Stimulated activated CD8-positive, alpha-beta memory T cell treated with anti-CD3 and anti-CD28 coated beads, Interleukin-15, amount 100 ng/mL, for 1 hour (primary cell): Measurements from ENCODE around the gene NPHP4.
"Not testable (repeated sequence)": the region's sequence is repeated elsewhere in the genome, so short reads cannot be mapped to it uniquely, and the experiment has no call there.

ENCODE experiments used
- DNase-seq: peaks from one replicate; pipeline ENCODE4 v3.0.0-alpha.2; 2020; ENCODE audit warnings: low read depth

Gene NPHP4

DNA sequence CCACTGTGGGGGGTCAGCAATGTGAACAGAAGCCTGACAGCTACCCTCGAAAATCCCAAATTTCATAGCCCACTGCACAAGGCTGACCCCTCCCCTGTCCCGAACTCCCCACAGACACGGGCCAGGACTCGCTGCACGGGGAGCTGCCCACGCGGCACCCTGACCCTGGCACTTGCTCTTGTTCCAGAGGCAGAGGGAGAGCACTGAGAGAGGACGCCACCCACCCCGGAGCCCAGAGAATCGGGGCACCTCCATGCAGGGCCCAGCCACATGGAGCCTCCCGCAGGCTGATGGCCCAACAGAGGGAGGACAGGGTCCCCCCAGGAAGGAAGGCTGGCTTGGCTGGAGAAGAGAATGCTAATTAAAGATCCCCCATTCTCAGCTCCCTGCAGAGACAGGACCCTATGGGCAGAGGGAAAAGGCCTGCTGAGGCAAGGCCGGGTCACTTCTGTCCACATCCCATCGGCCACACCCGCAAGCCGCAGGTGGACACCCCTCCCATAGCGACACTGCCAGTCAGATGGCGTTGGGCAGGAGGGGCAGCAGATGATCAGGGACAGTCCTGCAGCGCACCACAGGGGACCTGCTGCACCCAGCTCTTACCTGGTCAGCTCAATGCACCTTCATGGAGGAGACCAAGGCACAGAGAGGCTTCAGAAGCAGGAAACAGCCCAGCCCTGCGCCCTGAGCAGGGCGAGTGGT, 136.9 kb downstream of the NPHP4 start:
- DNase-seq, result no peak

DNA sequence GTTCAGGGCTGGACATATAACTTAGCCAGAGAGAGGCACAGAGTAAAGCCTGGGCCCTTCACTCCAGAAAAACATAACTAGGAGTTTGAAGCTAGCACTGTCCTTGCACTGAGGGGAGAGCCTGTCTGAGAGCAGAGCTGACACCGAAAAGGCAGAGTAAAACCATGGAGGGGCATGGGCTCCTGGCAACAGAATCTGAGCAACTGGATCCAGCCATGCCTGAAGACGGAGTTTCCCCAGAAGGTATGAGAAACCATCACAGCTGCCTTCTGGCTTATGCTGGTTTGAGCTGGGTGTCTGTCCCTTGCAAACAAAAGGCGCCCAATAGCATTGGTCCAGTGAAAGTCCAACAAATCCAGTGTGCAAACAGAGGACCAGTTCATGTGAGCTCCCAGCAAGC, 137.5 kb downstream of the NPHP4 start:
- DNase-seq, result no peak

DNA sequence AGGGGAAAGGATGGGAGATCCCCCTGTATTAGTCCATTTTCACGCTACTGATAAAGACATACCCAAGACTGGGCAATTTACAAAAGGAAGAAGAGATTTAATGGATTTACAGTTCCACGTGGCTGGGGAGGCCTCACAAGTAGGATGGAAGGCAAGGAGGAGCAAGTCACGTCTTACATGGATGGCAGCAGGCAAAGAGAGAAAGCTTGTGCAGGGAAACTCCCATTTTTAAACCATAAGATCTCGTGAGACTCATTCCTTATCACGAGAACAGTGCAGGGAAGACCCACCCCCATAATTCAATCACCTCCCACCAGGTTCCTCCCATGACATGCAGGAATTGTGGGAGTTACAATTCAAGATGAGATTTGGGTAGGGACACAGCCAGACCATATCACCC, 138.4 kb downstream of the NPHP4 start:
- DNase-seq, result not testable (repeated sequence)

DNA sequence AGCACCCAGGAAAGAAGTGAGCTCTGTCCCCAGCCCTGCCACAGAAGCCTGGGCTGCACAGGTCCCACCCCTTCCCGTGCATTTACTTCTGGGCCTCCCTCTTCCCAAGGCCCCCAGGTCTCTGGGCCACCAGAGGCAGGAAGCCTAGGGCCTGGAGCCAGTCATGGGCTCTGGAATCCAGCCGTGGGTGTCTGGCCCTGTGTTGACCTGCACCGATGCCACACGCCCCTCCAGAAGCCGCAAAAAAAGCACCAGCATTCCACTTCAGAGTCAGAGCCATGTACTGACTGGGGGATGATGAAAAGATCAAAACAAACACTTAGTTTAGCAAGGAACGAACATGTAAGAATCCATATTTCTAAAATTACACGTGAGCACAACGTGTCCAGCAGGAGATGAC, 141.7 kb downstream of the NPHP4 start:
- DNase-seq, result no peak

DNA sequence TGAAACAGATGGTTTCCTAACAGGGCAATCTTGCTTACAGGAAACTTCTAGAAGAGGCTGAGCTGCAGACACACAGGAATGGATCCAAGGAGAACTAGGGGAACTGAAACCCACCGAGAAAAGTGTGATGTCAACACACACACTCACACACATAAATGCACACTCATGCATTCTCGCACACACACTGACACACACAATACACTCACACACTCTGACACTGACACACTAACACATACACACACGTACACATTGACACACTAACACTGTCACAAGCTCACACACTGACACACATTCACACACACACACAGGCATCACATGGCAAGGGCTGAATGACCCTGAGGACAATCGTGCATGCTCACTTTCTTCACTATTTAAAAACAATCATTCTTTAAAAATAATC, 142.7 kb downstream of the NPHP4 start:
- no peak for DNase-seq

DNA sequence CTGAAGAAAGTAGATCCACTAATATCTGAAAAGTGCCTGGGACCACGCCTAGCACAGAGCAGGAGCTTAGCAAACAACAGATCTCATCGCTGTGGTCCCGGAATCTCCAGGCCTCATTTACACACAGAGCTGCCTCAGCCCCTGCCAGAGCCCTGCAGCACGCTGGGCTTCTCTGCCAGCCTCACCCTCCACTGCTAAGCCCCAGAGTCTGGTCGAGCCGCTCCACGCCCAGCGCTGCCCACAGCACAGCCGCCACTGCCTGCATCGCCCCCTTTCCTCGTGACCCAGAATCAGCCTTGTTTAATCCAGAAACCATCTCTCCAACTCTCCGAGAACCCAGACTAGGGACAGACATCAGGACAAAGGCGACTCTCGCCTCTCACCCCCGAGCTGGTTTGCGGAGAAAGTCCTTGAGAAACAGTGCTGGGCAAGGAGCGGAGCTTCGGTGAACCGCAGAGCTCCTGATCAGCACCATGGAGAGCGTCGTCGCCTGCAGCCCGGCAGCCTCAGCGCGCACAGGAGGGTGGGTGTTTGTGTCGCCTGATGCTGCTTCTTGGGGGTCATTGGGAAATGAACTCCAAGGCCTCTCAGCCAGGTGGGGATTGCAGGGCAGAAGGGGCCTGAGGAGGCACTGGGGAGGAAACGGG, 145.1 kb downstream of the NPHP4 start:
- no peak for DNase-seq

DNA sequence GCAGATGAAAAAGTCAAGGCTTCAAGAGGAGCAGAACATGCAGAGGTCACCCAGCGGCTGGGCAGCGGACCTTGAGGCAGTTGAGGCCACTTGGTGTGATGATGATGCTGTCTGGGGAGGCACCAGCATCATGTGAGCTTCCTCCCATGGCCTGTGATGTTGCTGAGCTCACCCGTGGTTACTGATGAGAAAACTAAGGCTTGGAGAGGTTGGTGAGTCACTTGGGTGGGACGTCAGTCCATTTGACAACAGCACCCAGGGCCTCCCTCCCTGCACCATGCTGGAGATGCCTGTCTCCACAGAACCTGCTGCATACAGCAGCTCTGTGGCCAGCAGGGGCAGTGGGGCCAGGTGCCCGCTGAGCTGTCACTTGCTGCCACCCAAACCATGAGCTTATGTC, 146.8 kb downstream of the NPHP4 start:
- DNase-seq, result no peak

DNA sequence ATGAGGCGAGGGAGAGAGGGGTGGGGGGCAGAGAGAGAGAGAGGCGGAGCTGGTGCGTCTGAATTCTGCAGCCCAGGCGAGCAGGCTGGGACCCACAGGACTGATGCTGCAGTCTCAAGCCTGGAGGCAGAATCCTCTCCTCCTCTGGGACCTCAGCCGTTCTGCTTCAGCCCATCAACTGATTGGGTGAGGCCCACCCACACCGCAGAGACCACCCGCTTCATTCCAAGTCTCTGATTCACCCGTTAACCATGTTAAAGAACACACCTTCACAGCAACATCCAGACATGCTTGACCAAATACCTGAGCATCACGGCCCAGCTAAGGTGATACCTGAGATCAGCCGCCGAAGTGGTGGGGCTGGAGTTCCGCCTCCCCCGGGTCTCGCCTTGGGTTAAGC, 147.8 kb downstream of the NPHP4 start:
- DNase-seq, result no peak

DNA sequence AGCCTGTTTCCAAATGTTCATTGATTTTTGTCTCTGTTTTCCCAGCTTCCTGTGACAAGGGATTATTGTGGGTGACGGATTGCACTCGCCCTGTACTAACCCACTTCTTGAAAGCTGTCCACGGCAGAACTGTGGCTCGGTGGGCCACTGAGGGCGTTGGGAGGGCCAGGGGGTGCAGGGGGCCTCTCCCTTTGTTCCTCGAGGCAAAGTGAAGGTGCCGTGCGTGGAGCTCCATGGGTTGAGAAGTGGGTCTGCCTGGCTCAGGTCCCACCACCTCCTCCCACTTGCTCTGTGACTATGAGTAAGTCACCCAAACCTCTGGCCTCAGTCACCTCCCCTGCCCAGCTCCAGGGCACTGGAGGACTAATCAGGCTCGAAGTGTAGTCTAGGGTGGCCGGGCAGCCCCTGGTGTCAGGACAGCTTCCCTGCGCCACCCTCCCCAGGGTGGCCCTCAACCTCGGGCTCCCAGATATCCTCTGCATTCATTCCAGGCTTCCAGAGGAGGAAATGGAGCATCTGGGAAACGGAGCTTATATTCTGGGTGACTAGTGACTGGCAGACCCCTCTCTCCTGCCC, 148.6 kb downstream of the NPHP4 start:
- DNase-seq, result no peak

DNA sequence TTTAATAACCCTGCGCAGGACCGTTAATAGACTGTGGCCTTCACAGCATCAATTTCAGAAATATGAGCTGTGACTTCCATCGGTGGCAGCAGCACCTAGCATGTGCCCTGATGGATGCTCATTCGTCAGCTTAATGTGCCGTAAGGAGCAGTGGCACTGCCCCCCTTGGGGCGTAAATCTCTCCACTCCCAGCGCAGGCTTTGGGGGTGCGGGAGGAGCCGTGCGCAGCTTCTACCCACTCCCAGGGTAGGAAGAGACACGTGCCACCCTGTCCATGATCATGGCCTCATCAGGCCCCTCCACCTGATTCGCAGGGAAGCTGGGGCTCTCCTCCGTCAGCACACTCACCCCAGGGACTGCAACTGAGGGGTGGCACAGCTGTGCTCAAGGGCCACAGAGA, 149.5 kb downstream of the NPHP4 start:
- DNase-seq, result no peak

DNA sequence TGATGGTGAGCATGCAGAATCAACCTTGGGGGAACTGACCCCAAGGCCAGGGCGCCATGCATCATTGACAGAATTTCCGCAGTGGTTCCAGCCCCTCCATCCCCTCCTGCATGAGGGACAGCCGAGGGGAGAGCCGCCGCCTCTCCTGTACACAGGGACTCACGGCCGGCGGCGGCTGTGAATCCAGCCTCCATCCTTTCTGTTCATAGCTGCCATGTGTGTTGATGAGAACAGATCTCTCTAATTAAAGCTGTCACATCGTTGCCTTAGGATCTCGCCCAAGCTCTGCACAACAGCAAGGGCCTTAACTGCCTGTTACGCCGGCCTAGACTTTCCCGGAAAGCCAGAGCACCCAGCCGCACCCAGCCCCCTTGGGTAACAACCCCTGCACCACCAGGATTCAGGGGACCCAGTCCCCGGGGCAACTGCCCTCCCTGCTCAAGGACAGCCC, 151.6 kb downstream of the NPHP4 start:
- no peak for DNase-seq

DNA sequence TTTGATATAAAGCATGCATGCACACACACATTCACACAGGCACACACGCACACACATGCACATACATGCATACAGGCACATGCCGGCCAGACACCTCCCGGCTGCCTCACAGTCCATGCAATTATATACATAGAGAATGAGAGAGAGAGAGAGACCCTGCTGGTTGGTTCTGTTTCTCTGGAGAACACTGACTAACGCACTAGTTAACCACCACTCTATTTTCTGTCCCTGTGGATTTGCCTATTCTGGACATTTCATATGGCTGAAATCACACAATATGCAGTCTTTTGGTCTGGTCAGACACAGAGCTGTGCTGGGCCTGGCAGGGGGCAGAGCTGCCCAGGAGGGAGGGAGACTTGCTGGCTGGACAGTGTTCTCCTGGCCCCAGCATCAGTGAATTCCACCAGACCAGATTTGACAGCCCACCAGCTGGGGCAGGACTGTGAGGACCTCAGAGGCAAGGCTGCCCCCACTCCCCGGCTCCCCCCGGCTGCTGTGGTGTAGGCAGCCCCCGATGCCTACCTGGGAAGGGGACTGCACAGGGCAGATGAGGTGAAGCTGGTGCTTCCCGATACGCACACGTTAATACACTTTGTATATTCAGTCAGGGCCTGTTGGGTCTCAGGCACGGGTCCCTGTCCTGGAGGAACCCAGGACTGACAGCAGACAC, 152.2 kb downstream of the NPHP4 start:
- no peak for DNase-seq

DNA sequence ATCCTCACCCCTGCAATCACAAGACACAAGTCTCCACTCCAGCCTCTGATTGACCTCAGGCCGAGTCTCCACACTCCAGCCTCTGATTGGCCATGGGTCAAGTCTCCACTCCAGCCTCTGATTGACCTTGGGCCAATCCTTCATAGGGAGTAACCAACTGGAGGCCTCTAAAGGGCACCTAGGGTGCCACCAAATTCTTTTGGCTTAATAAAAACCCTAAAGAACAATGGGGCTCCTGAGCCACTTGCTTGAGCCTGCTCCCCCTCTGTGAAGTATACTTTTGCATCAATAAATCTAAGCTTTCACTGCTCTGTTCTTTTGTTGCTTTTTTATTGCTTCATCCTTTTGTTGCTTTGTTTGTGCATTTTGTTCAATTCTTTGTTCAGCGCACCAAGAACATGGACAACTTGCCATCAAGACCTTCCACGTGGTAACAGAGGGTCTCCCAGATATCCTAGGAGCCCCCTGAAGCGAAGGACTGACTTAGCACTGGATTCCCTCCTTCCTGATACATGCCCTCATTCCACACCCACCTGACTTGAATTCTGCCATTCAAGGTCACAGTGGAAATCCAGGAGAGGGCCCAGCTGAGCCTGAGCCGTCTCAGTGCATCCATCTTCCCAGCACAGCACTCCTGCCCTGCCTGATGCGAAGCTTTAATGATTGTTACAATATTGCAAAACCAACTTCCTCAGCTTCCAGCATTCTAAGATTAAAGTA, 152.9 kb downstream of the NPHP4 start:
- no peak for DNase-seq

DNA sequence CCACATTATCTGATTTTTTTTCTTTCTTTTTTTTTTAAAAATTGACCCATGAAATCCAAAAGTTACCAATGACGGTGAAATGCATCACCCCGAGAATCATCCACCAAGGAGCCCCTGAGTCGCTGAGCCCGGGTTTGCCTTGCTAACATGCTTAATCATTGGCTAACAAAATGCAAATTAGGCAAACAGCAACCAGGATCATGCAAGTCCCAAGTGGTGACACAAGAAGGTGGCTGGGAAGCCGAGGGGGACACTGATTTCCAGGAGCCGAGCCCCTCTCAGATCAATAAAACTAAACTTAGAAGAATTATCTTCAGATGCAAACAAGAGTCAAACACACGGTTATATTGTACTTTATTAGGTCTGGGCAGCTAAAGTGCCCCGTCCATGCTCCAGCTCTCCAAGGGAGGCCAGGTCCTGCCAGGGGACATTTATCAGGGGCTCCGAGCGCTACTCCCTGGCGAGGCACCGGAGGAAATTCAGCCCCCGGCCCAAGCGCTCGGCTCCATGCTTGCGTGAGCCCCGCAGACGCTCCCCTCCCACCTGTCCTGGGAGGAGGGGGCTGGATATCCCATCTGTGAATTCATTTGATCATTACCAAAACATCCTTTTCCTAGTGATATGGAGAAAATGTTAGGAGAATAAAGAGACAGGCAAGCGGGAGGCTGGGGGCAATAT, 154.1 kb downstream of the NPHP4 start:
- DNase-seq, result no peak

DNA sequence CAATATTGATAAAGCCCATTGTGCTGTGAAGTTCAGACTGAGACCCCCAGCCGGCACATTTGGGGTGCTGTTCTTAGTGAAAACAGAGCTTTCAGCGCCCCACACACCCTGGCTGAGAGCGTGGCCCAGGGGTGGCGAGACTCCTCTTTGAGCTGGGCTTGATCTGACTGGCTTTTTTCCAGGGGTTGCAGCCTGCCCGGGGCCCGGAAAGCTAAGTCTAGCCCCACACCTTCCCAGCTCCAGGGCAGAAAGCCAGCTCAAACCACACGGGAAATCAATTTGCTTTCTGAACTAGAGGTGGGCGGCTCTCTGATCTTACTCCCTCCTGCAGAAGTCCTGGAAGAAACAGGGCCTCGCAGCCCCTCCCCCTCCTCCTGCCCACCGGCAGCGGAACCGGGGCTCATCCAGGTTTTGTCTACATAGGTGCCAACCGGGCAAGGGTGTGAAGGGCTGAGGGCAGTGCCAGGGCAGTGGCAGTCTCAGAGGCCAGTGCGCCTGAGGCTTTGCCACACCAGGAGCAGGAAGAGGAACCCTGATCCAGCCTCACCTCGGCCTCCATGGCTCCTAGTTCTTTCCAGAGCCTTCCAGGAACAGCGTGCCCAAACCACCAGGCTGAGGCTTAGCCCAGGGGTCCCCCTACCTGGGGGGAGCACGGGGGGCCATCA, 155.3 kb downstream of the NPHP4 start:
- DNase-seq, result no peak

DNA sequence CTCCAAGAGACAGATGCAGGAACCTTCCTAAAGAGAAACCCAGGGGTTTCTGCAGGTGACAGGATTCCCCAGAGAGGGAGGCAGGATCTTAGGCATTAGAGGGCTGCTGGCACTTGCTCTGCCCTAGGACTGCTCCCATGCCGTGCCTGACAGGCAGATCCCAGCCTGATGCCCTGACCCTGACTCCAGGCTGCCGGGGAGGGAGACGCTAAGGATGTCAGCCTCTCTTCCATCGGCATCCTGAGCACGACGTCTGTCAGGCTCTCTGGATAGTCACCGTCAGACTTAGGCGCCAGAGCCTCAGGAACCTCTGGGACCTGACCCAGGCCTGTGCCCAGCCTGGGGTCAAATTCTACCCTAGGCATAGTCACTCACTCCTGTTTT, 157.1 kb downstream of the NPHP4 start:
- DNase-seq, result no peak

DNA sequence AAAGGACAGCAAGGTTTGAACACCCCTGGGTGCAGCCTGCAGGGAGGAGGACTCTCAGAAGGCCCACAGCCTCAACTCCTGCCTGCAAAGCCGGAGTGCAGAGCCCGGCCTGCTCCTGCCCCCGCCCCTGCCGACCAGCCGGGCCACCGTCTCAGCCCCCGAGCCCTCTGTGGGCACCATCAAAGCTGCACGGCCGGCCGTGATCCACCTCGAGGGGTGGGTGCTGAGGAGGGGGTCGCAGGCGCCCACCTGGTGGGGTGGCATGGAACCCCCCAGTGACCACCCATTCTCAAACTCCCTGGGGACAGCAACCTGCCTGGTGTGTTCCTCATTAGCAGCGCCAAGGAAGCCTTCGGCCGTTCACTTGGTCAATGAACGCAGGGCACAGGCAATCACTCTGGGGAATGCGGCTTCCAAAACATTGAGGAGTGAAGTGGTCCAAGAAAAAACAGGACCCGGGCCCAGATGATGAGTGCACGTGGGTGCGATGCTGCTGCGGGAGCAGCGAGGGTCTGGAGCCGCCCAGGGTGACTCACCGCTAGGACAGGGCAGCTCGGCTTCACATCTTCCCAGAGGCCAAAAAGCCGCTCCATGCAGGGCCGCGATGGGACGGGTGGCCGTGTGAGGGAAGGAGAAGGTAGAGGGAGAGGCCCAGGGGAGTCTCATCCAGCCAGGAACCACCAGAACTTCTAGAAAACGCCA, 157.6 kb downstream of the NPHP4 start:
- DNase-seq, result no peak

DNA sequence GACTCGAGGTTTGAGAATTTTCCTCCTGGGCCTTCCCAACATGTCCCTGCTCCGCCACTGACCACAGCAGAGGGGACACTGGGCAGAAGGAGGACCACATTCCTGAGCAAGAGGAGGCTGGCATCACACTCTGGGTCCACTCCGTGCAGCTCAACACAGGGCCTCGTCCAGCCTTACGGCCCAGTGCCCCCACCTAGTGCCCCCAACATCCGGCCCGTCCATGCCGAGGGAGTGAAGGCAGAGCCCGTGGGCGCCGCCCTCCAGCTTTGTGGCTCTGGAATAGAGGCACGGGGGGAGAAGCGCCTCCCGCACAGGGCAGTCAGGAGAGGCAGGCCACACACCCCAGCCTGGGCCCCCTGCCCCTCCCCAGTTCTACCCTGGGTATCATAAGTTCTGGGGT, 158.3 kb downstream of the NPHP4 start:
- no peak for DNase-seq

DNA sequence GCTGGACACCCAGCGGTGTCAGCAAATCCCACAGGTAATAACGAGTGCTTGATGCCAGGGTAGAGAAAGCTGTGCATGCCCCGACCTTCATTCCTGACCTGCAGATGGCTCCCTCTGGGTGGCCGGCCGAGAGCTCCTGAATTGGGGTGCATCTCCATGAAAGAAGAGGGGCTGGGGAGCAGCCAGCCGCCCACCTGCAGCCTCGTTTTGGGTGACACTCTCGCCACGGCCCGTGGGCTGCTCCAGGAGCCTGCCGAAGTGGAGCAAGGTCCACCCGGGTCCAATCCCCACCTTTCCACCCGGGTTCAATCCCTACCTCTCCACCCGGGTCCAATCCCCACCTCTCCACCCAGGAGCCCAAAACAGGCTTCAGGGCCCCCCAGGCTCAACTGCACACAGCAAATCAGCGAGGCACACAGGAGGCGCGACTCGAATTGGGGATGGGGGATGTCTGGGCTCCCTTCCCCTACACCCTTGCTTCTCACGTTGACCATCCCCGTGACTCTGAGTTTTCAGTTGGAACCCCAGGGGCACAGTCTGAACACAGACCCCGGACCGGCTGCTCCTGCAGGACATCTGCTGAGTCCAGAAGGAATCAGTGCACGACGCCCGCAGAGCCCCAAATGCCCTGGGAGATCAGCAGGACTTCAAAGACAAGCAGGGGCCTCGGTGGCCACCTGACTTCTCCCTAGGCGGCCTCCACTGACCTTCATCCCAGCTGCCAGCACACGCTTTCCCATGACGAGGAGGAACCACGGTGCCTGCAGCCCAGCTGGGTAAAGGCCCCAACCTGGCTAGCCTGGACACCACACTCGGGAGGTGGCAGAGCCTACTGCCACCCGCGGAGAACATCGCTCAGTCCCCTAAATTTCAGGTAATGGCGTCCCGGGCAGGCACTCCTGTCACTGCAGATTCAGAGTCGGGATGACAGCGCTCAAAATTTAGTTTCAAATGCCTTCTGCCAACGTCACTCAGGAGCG, 159.0 kb downstream of the NPHP4 start:
- DNase-seq, result no peak
